Neural progenitor cell (in vitro differentiated cells): ENCODE results near the gene HMGB4. TPM values are rescaled to one million over a fixed set of nuclear protein-coding genes. Genes with fewer than 3 reads are reported as not detected.

ENCODE experiments used
- DNase-seq: peaks from one replicate; pipeline ENCODE4 v3.0.0-alpha.2; 2016; ENCODE audit warnings: low spot score
- H2AFZ ChIP-seq: fragments of 200-600 bp; sonication (generic); replicated peaks from 2 replicates; pipeline ENCODE4 v1.6.1; 2016; ENCODE audit warnings: antibody characterized with exemption
- H3F3A ChIP-seq: fragments of 200-600 bp; sonication (generic); 2 replicates; pipeline ENCODE4 v1.6.1; 2016; ENCODE audit warnings: antibody characterized with exemption, low read depth
- H3K27ac ChIP-seq: fragments of 200-600 bp; sonication (generic); 2 replicates; pipeline ENCODE4 v1.5.1; 2016; ENCODE audit warnings: mild to moderate bottlenecking
- H3K27me3 ChIP-seq: fragments of 200-600 bp; sonication (generic); 2 replicates; pipeline ENCODE4 v1.6.1; 2016; ENCODE audit warnings: mild to moderate bottlenecking, moderate library complexity
- H3K36me3 ChIP-seq: fragments of 200-600 bp; sonication (generic); 2 replicates; pipeline ENCODE4 v1.5.1; 2016
- H3K4me1 ChIP-seq: fragments of 200-600 bp; sonication (generic); 2 replicates; pipeline ENCODE4 v1.6.1; 2016; ENCODE audit warnings: mixed run types
- H3K4me2 ChIP-seq: fragments of 200-600 bp; sonication (generic); 2 replicates; pipeline ENCODE4 v1.6.1; 2016
- H3K4me3 ChIP-seq: fragments of 200-600 bp; sonication (generic); 2 replicates; pipeline ENCODE4 v1.5.1; 2016
- H3K79me2 ChIP-seq: fragments of 200-600 bp; sonication (generic); 2 replicates; pipeline ENCODE4 v1.6.1; 2016; ENCODE audit warnings: low read depth
- H3K9ac ChIP-seq: fragments of 200-600 bp; sonication (generic); 2 replicates; pipeline ENCODE4 v1.6.1; 2016
- H3K9me3 ChIP-seq: fragments of 200-600 bp; sonication (generic); 2 replicates; pipeline ENCODE4 v1.5.1; 2016; ENCODE audit warnings: low read depth
- H4K20me1 ChIP-seq: fragments of 200-600 bp; sonication (generic); 2 replicates; pipeline ENCODE4 v1.6.1; 2016; ENCODE audit warnings: low read depth
- H3K27ac Mint-ChIP-seq: 3 replicates; pipeline ENCODE4 v1.8.0; 2021; ENCODE audit warnings: mixed read lengths
- H3K27me3 Mint-ChIP-seq: 2 replicates; pipeline ENCODE4 v1.8.0; 2022; ENCODE audit warnings: low read depth, mild to moderate bottlenecking, inconsistent platforms, moderate library complexity, mixed read lengths; ENCODE audit not compliant: insufficient read depth
- H3K36me3 Mint-ChIP-seq: 3 replicates; pipeline ENCODE4 v1.8.0; 2021; ENCODE audit warnings: mixed read lengths
- H3K4me1 Mint-ChIP-seq: 3 replicates; pipeline ENCODE4 v1.8.0; 2021; ENCODE audit warnings: mixed read lengths
- H3K4me3 Mint-ChIP-seq: 3 replicates; pipeline ENCODE4 v1.8.0; 2021; ENCODE audit warnings: mild to moderate bottlenecking, moderate library complexity, mixed read lengths
- H3K9me3 Mint-ChIP-seq: 3 replicates; pipeline ENCODE4 v1.8.0; 2020; ENCODE audit warnings: mixed read lengths
- CTCF ChIP-seq: fragments of 200-600 bp; sonication (generic); IDR thresholded peaks from 2 replicates; pipeline ENCODE4 v1.5.1; 2017; ENCODE audit warnings: antibody characterized with exemption, mild to moderate bottlenecking
- EZH2 ChIP-seq: fragments of 200-600 bp; sonication (generic); IDR thresholded peaks from 2 replicates; pipeline ENCODE4 v1.6.1; 2017; ENCODE audit warnings: antibody characterized with exemption, mild to moderate bottlenecking, moderate library complexity
- EZH2phosphoT487 ChIP-seq: fragments of 200-600 bp; sonication (generic); IDR thresholded peaks from 2 replicates; pipeline ENCODE4 v1.6.1; 2017; ENCODE audit warnings: antibody characterized with exemption
- total RNA-seq: library from RNA; depleted of rRNA; stranded (reverse); fragments of >200 nt; gene quantifications from 2 replicates; pipeline ENCODE4 v1.2.3, GENCODE V29; 2015; ENCODE audit warnings: low replicate concordance

HMGB4 gene
- total RNA-seq, 1 donor from 2014 or later, result not detected

DNA sequence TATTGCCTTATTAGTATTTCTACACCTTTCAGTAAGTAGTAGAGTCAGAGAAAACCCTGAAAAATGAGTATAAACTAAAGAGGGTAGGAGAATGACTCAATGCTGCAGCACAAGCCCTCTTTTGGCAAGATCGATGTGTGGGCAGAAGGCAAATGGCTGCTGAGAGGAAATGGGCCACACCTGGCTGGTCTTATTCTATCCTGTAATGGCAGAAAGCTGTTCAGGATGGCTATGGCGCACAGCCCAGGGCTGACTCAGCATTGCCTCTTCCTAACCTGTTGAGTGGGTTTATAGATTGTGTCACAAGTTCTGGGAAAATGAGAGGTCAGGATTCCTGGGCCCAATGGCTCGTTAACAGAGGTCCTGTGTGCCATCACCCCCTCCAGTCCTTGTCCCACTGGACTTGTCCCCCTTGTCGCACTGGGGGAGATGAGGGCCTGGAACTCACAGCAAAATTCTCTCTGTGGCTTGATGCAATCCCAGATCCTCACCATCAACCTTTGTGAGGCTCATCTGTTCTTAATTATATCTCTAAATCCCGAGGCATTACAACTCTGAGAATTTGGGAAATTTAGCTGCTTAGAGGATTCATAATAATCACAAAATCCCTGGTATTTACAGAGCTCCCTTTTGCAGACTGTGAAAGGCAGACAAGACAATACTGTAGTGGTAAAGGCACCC, 13.2 kb downstream of the HMGB4 start:
- Mint-ChIP-seq H3K4me3 (no peak overlapping the region), H3K4me1 (peaks cover 28% of the 10 kb centered on the region), H3K27ac (no peak overlapping the region), H3K36me3 (no peaks in the 10 kb centered on the region), H3K27me3 (peaks cover 3% of the 10 kb centered on the region), H3K9me3 (peaks cover 6% of the 10 kb centered on the region)
- H3K4me3 ChIP-seq, result no peak overlapping the region
- no peak overlapping the region for H2AFZ ChIP-seq
- no peaks in the 10 kb centered on the region for H3K79me2 ChIP-seq
- peaks cover 16% of the 10 kb centered on the region for H3F3A ChIP-seq
- H3K4me1 ChIP-seq, result peaks cover 7% of the 10 kb centered on the region
- H3K9me3 ChIP-seq, result no peaks in the 10 kb centered on the region
- DNase-seq, result no peak
- H3K27me3 ChIP-seq, result peaks cover 59% of the 10 kb centered on the region
- H3K27ac ChIP-seq, result no peak overlapping the region
- peaks cover 46% of the 10 kb centered on the region for H4K20me1 ChIP-seq
- H3K36me3 ChIP-seq, result no peaks in the 10 kb centered on the region
- no peak overlapping the region for H3K9ac ChIP-seq
- no peak overlapping the region for H3K4me2 ChIP-seq
- TF ChIP-seq EZH2 (no peak), CTCF (no peak), EZH2phosphoT487 (no peak)

GRCh38 chr1:33878392-33878791, 14.5 kb downstream of the HMGB4 start:
- DNase-seq, result no peak
- Mint-ChIP-seq H3K4me3 (no peak overlapping the region), H3K27me3 (peaks cover 3% of the 10 kb centered on the region), H3K9me3 (peaks cover 2% of the 10 kb centered on the region), H3K36me3 (no peaks in the 10 kb centered on the region), H3K27ac (no peak overlapping the region), H3K4me1 (peaks cover 18% of the 10 kb centered on the region)
- Histone ChIP-seq H2AFZ (no peak overlapping the region), H3K36me3 (no peaks in the 10 kb centered on the region), H3K4me1 (no peaks in the 10 kb centered on the region), H3F3A (peaks cover 3% of the 10 kb centered on the region), H3K27me3 (peaks cover 56% of the 10 kb centered on the region), H3K4me2 (no peak overlapping the region), H3K27ac (no peak overlapping the region), H3K79me2 (no peaks in the 10 kb centered on the region), H3K4me3 (no peak overlapping the region), H3K9me3 (no peaks in the 10 kb centered on the region), H3K9ac (no peak overlapping the region), H4K20me1 (peaks cover 35% of the 10 kb centered on the region)
- no peak for TF ChIP-seq EZH2
- no peak for TF ChIP-seq EZH2phosphoT487
- TF ChIP-seq CTCF, result no peak

- Histone ChIP-seq H3K4me3 (no peak overlapping the region), H3K79me2 (no peaks in the 10 kb centered on the region), H4K20me1 (peaks cover 36% of the 10 kb centered on the region), H3F3A (no peaks in the 10 kb centered on the region), H3K36me3 (no peaks in the 10 kb centered on the region), H2AFZ (no peak overlapping the region), H3K27me3 (peaks cover 37% of the 10 kb centered on the region), H3K9me3 (no peaks in the 10 kb centered on the region), H3K4me1 (no peaks in the 10 kb centered on the region), H3K4me2 (no peak overlapping the region), H3K9ac (no peak overlapping the region), H3K27ac (no peak overlapping the region)
- peaks cover 5% of the 10 kb centered on the region for H3K27me3 Mint-ChIP-seq
- no peaks in the 10 kb centered on the region for H3K9me3 Mint-ChIP-seq
- H3K36me3 Mint-ChIP-seq, result no peaks in the 10 kb centered on the region
- no peak for DNase-seq
- H3K4me1 Mint-ChIP-seq, result peaks cover 13% of the 10 kb centered on the region
- TF ChIP-seq CTCF, result no peak
- no peak for TF ChIP-seq EZH2phosphoT487
- TF ChIP-seq EZH2, result no peak
- H3K4me3 Mint-ChIP-seq, result no peak overlapping the region
- no peak overlapping the region for H3K27ac Mint-ChIP-seq
Measured at GRCh38 chr1:33880305-33880704, 16.4 kb downstream of the HMGB4 start.
